Activated CD4-positive, alpha-beta T cell treated with anti-CD3 and anti-CD28 coated beads, Interleukin-2, amount 50 U/mL, for 4 hours (primary cell): ENCODE measurements around the gene MRPL4.
A peak's percentile ranks its signal among the peaks of the same experiment; 100 is the strongest.
"Not testable (repeated sequence)": the region's sequence is repeated elsewhere in the genome, so short reads cannot be mapped to it uniquely, and the experiment has no call there.

Source experiments
- DNase-seq, 2 experiments: peaks; one replicate each; pipeline ENCODE4 v3.0.0-alpha.2; 2020

MRPL4 gene

DNA sequence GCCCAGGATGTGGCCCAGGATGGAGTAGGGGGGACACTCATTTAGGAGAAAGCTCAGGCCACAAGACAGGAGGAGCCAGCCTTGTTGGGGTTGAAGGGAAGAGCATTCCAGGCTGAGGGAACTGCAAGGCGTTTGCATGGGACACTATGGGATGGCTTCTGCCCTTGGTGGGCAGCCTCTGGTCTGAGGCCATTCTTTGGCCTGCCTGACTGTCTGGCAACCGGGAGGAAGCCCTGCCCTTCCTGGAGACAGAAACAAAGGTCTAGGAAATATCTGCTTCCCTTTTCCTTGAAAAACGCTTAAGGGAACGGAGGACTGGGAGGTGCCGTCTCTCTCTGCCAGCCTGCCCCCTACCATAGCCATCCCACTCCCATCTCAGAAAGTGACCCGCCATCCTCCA, 16.1 kb downstream of the MRPL4 start:
- DNase-seq: no peak

DNA sequence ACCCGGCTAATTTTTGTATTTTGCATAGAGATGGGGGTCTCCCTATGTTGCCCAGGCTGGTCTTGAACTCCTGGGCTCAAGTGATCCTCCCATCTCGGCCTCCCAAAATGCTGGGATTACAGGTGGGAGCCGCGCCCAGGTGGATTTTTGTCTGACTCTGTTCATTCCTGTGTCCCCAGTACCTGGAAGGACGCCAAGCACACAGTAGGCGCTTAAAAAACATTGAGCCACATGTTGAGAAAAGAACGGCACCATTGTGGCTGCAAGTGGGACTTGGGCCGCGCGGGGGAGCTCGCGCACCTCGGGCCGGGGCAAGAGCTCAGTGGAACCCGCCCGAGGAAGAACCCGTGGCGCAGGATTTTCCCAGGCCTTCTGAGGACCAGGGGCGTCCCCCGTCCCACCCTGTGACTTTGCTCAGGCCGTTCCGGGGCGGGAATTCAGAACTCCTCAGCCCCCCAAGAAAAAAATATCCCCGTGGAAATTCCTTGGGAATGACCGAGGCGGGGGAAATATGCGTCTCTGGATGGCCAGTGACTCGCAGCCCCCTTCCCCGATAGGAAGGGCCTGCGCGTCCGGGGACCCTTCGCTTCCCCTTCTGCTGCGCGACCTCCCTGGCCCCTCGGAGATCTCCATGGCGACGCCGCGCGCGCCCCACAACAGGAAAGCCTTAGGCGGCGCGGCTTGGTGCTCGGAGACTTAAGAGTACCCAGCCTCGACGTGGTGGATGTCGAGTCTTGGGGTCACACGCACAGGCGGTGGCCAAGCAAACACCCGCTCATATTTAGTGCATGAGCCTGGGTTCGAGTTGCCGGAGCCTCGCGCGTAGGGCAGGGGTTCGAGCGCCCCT, 17.5 kb downstream of the MRPL4 start:
- DNase-seq: peak; percentile 83 to 88

DNA sequence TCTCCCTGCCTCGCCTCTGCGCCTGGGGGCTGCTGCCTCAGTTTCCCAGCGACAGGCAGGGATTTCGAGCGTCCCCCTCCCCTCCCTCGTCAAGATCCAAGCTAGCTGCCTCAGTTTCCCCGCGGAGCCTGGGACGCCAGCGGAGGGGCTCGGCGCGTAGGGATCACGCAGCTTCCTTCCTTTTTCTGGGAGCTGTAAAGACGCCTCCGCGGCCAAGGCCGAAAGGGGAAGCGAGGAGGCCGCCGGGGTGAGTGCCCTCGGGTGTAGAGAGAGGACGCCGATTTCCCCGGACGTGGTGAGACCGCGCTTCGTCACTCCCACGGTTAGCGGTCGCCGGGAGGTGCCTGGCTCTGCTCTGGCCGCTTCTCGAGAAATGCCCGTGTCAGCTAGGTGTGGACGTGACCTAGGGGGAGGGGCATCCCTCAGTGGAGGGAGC, 18.2 kb downstream of the MRPL4 start:
- peak; percentile 51 to 56 for DNase-seq

DNA sequence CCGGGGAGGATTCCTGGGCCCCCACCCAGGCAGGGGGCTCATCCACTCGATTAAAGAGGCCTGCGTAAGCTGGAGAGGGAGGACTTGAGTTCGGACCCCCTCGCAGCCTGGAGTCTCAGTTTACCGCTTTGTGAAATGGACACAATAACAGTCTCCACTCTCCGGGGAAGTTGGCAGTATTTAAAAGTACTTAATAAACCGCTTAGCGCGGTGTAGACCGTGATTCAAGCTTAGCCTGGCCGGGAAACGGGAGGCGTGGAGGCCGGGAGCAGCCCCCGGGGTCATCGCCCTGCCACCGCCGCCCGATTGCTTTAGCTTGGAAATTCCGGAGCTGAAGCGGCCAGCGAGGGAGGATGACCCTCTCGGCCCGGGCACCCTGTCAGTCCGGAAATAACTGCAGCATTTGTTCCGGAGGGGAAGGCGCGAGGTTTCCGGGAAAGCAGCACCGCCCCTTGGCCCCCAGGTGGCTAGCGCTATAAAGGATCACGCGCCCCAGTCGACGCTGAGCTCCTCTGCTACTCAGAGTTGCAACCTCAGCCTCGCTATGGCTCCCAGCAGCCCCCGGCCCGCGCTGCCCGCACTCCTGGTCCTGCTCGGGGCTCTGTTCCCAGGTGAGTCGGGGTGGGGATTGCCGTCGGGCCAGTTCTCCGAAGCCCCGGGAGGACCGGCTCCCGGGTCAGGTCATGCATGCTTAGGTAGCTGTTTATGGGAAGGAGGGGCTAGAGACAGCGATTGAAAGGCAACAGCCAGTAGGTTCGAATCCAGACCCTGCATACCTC, 18.8 kb downstream of the MRPL4 start, which contains the start of gene ICAM1:
TSS of gene ICAM1 (plus strand) at position 505 of the 779 bp plus-strand sequence. CDS start at position 545, 40 bp downstream.
- DNase-seq: peak; percentile 70 to 72

DNA sequence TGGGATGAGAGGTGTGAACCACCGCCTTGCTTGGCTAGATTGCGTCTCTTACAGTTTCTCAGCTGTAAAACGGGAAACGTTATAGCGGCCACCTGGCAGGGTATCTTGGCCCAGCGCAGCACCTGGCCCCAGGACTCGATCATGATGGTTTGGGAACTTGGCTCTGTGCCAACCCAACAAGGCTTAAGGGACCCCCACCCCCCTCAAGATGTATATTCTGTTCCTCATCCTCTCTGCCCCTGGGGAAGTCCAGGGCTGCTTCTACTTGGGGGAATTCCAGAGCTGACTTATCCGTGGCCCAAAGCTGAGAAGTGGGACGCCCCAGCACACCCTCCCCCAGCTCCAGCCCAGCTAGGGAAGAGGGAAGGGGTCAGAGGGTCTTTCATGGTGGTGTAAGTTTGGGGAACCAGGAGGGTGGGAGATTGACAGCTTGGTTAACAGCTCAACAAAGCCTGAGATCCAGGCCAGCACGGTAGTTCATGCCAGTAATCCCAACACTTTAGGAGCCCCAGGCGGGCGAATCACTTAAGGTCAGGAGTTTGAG, 19.6 kb downstream of the MRPL4 start:
- no peak for DNase-seq

DNA sequence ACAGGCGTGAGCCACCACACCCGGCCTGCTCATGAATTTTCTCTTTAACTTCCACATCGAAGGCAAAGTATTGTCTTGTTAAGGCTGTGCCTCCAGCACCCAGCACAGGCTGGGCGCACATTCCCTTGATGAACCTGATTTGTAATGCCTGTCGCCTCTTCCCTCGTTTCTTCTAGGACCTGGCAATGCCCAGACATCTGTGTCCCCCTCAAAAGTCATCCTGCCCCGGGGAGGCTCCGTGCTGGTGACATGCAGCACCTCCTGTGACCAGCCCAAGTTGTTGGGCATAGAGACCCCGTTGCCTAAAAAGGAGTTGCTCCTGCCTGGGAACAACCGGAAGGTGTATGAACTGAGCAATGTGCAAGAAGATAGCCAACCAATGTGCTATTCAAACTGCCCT, 22.6 kb downstream of the MRPL4 start:
- DNase-seq: no peak

DNA sequence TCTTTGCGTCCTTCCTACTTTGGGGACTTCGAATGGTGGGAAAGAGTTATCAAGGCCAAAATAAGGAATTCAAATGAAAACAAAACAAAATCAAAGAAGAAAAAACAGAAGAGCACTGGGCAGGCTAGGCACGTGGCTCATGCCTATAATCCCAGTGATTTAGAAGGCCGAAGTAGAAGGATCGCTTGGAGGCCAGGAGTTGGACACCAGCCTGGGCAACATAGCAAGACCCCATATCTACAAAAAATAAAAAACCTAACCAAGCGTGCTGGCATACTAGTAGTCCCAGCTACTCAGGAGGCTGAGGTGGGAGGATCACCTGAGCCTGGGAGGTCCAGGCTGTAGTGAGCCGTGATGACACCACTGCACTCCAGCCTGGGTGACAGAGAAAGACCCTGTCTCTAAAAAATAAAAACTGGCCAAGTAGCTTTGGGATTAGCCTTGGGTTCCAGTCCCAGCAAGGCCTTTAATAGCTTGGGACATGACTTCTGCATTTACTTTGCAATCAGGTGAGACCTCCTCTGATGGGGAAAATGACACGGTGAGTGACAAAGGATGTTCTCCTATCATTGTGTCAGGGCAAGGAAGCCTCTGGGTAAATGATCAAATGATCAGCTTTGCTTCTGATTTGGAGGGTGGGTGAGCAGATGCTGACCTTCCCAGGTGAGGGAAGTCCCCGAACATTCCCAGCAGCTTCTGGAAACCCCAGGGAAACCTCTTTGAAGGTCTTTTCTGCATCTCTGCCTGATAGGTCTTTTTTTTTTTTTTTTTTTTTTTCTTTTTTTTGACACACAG, 26.0 kb downstream of the MRPL4 start:
- DNase-seq: no peak

DNA sequence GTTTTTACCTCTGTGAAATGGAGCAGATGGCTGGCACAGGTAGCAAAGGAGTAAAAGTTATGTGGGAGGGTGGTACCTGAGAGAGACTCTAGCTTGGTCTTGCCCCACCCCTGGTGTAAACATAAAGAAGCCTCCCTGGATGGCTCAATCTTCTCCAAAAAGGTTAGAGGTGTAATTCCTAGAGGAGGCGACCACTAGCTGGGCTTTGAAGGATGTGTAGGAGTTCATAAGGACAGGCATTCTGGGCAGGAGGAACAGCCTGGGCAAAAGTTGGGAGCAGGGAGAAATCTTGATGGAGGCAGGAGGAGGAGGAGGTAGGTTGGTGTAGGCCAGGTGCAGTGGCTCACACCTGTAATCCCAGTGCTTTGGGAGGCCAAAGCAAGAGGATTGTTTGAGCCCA, 26.9 kb downstream of the MRPL4 start:
- DNase-seq: no peak

DNA sequence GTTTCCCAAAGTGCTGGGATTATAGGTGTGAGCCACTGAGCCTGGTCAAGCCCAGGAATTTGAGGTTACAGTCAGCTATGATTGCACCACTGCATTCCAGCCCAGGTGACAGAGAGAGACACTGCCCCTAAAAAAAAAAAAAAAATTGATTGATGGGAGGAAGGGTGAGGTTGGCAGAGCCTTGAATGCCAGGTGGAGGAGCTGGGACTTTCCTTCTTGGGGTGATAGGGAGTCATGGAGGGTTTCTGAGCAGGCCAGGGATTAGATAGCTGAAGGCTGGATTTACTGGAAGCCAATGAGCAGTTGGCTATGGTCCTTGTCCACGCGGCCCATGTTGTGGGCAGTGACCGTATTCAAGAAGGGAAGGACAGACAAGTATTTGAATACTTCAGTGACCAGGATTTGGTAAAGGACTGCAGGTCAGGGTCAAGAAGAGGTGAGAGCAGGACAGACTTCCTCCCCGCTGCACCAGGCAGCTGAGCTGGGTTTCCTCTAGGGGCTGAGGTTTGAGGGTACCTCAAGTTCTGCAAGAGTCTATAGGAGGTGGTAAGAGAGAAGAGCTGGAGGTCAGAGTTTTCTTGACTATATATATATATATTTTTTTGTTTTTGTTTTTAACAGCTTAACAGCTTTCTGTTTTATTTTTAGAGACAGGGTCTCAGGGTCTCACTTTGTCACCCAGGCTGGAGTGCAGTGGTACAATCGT, 27.9 kb downstream of the MRPL4 start:
- no peak for DNase-seq

DNA sequence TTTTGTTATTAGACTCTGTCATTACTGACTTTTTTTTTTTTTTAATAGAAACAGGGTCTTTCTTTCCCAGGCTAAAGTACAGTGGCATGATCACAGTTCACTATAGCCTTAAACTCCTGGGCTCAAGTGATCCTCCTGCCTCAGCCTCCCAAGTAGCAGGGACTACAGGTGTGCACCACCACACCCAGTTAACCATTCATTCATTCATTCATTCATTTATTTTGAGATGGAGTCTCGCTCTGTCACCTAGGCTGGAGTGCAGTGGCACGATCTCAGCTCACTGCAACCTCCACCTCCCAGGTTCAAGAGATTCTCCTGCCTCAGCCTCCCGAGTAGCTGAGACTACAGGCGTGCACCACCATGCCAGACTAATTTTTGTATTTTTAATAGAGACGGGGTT, 30.0 kb downstream of the MRPL4 start:
- DNase-seq: not testable (repeated sequence)

DNA sequence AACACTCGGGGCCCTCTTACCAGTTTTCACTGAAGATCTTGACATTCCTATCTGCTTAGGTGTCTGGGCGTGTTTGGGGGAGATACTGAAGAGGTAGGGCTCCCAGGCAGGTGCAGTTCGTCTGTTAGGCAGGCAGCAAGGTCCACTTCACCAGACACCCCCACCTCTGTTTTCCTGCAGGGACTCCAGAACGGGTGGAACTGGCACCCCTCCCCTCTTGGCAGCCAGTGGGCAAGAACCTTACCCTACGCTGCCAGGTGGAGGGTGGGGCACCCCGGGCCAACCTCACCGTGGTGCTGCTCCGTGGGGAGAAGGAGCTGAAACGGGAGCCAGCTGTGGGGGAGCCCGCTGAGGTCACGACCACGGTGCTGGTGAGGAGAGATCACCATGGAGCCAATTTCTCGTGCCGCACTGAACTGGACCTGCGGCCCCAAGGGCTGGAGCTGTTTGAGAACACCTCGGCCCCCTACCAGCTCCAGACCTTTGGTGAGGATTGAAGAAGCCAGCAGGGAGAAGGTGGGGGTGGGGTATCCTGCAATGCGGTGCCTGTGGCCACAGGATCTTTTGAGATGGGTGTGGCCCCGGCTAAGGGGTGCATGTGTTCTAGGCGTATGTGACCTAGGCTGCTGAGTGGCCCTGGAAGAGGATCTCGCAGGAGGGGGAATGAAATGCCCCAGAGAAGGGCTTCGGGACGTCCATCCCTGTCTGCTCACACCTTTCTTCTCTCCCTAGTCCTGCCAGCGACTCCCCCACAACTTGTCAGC, 31.5 kb downstream of the MRPL4 start:
- DNase-seq: no peak

DNA sequence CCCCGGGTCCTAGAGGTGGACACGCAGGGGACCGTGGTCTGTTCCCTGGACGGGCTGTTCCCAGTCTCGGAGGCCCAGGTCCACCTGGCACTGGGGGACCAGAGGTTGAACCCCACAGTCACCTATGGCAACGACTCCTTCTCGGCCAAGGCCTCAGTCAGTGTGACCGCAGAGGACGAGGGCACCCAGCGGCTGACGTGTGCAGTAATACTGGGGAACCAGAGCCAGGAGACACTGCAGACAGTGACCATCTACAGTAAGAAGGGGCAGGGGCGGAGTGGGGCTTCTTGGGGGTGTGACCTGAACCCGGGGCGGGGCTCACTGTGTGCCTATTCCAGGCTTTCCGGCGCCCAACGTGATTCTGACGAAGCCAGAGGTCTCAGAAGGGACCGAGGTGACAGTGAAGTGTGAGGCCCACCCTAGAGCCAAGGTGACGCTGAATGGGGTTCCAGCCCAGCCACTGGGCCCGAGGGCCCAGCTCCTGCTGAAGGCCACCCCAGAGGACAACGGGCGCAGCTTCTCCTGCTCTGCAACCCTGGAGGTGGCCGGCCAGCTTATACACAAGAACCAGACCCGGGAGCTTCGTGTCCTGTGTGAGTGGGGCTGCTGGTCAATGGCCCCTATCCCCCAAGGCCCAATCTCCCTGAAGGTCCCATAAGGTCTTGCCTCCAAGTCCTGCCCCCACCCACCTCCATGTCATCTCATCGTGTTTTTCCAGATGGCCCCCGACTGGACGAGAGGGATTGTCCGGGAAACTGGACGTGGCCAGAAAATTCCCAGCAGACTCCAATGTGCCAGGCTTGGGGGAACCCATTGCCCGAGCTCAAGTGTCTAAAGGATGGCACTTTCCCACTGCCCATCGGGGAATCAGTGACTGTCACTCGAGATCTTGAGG, 32.3 kb downstream of the MRPL4 start:
- no peak for DNase-seq

DNA sequence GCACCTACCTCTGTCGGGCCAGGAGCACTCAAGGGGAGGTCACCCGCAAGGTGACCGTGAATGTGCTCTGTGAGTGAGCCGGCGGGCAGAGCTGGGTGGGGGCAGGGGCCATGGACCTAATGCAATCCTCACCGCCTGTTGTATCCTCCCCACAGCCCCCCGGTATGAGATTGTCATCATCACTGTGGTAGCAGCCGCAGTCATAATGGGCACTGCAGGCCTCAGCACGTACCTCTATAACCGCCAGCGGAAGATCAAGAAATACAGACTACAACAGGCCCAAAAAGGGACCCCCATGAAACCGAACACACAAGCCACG, 32.9 kb downstream of the MRPL4 start:
- no peak for DNase-seq

DNA sequence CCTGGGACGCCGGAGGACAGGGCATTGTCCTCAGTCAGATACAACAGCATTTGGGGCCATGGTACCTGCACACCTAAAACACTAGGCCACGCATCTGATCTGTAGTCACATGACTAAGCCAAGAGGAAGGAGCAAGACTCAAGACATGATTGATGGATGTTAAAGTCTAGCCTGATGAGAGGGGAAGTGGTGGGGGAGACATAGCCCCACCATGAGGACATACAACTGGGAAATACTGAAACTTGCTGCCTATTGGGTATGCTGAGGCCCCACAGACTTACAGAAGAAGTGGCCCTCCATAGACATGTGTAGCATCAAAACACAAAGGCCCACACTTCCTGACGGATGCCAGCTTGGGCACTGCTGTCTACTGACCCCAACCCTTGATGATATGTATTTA, 33.4 kb downstream of the MRPL4 start:
- no peak for DNase-seq

DNA sequence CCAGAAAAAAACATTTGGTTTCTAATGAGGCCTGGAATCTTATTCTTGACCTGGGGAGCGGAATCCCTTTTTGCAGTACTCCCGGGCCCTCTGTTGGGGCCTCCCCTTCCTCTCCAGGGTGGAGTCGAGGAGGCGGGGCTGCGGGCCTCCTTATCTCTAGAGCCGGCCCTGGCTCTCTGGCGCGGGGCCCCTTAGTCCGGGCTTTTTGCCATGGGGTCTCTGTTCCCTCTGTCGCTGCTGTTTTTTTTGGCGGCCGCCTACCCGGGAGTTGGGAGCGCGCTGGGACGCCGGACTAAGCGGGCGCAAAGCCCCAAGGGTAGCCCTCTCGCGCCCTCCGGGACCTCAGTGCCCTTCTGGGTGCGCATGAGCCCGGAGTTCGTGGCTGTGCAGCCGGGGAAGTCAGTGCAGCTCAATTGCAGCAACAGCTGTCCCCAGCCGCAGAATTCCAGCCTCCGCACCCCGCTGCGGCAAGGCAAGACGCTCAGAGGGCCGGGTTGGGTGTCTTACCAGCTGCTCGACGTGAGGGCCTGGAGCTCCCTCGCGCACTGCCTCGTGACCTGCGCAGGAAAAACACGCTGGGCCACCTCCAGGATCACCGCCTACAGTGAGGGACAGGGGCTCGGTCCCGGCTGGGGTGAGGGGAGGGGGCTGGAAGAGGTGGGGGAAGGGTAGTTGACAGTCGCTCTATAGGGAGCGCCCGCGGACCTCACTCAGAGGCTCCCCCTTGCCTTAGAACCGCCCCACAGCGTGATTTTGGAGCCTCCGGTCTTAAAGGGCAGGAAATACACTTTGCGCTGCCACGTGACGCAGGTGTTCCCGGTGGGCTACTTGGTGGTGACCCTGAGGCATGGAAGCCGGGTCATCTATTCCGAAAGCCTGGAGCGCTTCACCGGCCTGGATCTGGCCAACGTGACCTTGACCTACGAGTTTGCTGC, 35.1 kb downstream of the MRPL4 start, which contains the start of gene ICAM4:
TSS of gene ICAM4 (plus strand) at position 153 of the 935 bp plus-strand sequence. CDS start at position 211, 58 bp downstream.
- DNase-seq: no peak

DNA sequence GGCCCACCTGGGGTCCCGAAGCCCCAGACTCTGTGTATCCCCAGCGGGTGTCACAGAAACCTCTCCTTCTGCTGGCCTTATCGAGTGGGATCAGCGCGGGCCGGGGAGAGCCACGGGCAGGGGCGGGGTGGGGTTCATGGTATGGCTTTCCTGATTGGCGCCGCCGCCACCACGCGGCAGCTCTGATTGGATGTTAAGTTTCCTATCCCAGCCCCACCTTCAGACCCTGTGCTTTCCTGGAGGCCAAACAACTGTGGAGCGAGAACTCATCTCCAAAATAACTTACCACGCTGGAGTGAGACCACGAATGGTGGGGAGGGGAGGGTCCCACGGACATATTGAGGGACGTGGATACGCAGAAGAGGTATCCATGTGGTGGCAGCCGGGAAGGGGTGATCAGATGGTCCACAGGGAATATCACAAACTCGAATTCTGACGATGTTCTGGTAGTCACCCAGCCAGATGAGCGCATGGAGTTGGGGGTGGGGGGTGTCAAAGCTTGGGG, 36.7 kb downstream of the MRPL4 start:
- DNase-seq: no peak

DNA sequence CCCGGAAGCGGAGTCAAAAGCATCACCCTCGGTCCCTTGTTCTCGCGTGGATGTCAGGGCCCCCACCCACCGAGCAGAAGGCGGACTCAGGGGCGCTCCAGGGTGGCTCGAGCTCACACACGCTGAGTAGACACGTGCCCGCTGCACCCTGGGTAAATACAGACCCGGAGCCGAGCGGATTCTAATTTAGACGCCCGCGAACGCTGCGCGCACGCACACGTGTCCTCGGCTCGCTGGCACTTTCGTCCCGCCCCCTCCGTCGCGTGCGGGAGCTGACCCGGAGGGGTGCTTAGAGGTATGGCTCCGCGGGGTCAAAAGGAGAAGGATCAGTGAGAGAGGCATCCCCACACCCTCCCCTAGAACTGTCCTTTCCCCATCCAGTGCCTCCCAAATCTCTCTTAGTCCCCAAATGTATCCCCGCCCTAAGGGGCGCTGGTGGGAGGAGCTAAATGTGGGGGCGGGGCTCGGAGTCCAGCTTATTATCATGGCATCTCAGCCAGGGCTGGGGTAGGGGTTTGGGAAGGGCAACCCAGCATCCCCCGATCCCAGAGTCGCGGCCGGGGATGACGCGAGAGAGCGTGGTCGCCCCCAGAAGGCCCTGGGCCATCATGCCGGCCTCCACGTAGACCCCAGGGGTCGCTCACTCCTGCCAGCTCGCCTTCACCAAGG, 37.3 kb downstream of the MRPL4 start:
- peak; percentile 56 to 61 for DNase-seq

DNA sequence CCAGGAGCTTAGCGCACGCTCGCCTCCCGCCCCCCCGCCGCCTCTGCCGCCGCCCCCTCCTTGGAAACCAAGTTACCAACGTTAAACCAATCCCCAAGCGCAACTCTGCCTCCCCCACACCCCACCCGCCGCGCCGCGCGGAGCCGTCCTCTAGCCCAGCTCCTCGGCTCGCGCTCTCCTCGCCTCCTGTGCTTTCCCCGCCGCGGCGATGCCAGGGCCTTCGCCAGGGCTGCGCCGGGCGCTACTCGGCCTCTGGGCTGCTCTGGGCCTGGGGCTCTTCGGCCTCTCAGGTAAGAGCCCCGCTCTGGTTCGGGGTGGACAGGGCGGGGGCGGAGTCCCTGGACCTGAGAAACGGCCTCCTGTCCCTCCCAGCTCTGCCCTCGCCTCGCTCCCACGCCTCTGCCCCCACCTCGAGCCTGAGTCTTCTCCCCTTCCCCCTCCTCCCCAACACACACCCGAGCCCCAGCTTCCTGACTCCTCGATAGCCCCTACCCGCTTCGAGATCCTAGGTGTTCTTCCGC, 37.9 kb downstream of the MRPL4 start, which contains the start of gene ICAM5:
TSS of gene ICAM5 (plus strand) at position 117 of the 521 bp plus-strand sequence. CDS start at position 209, 92 bp downstream.
- DNase-seq: peak; percentile 65 to 69
